ENCODE measurements around the gene MPHOSPH9. TPM values are rescaled to one million over a fixed set of nuclear protein-coding genes. Genes with fewer than 3 reads are reported as not detected.
"Not testable (repeated sequence)": the region's sequence is repeated elsewhere in the genome, so short reads cannot be mapped to it uniquely, and the experiment has no call there.

Gene MPHOSPH9
- total RNA-seq, 1 experiment from 2014 or later, result 44.9 TPM

GRCh38 chr12:123223241-123223668, 9.7 kb downstream of the MPHOSPH9 start:
- Histone ChIP-seq H4K20me1 (ENCODE audit: insufficient read depth) (no peaks in the 10 kb centered on the region), H3K36me3 (ENCODE audit: control insufficient read depth in 1 of 2, insufficient read depth in 2 of 2, low read length in 2 of 2) (peaks cover 5 to 12% of the 10 kb centered on the region in 2 experiments; a peak in 1 of 4 replicates), H3K27me3 (ENCODE audit: insufficient read depth, low read length) (no peaks in the 10 kb centered on the region), H3K4me1 (ENCODE audit: control insufficient read depth in 1 of 2, insufficient read depth in 2 of 2, low read length in 2 of 2) (no peaks in the 10 kb centered on the region), H3K4me3 (replicated peaks in 1 of 2; ENCODE audit: low read depth in 1 of 2, low read length in 2 of 2) (no peak overlapping the region), H3K79me2 (ENCODE audit: insufficient read depth, low read length) (peaks cover 32% of the 10 kb centered on the region), H3K9me2 (ENCODE audit: insufficient read depth) (no peaks in the 10 kb centered on the region), H3K9ac (ENCODE audit: low read length) (no peak overlapping the region; the same call in 1 of the 2 replicates), H2AFZ (ENCODE audit: low read depth, low read length, poor library complexity, severe bottlenecking) (no peak overlapping the region), H3K9me3 (ENCODE audit: control insufficient read depth in 1 of 2, insufficient read depth in 1 of 2, low read depth in 1 of 2, low read length in 2 of 2) (no peaks in the 10 kb centered on the region), H3K27ac (ENCODE audit: low read depth, low read length) (no peak overlapping the region), H3K4me2 (ENCODE audit: low read length) (no peak overlapping the region)
- no peak for ATAC-seq
- intact Hi-C loops (cut with micrococcal nuclease), result no loop called here
- BruUV-seq (replicated peaks), result no TSS peak
- ChIA-PET RAD21 (ENCODE audit: low non-redundant PET in 1 of 2, low total read pairs in 2 of 2, uncharacterized antibody in 2 of 2, unreplicated experiment in 2 of 2) (no interaction called here), CTCF (interaction anchor here (0.5 kb wide), 1 partner anchor 10 kb away, joined by 3 read pairs; no protein-coding TSS in a partner anchor), POLR2A (interaction anchor here (1.2 kb wide), 1 partner anchor 10 kb away, joined by 4 read pairs; the partner anchor contains the start of genes MPHOSPH9 and MTRFR)
- DNase-seq (ENCODE audit: low read depth, low spot score), result no peak
- TF ChIP-seq YY1 (IDR thresholded peaks at IDR 0.05; ENCODE audit: extremely low read depth, insufficient replicate concordance, low read depth, low read length) (no peak), EGR1 (IDR thresholded peaks at IDR 0.05; ENCODE audit: low read depth) (no peak), REST (IDR thresholded peaks at IDR 0.05; ENCODE audit: low read depth) (no peak), ZNF274 (IDR thresholded peaks at IDR 0.05; ENCODE audit: low read depth, low read length) (no peak), CTCF (IDR thresholded peaks at IDR 0.05 in 2 of 3, conservative IDR thresholded peaks at IDR 0.05 in 1 of 3; ENCODE audit: borderline replicate concordance in 1 of 3, insufficient read depth in 1 of 3, low read depth in 2 of 3, low read length in 2 of 3) (no peak), CBX3 (IDR thresholded peaks at IDR 0.05; ENCODE audit: low read depth) (no peak), TCF7L2 (IDR thresholded peaks at IDR 0.05; ENCODE audit: borderline replicate concordance, extremely low read depth, insufficient read depth, insufficient read length) (no peak), MAX (IDR thresholded peaks at IDR 0.05) (no peak), ATF3 (IDR thresholded peaks at IDR 0.05) (no peak), POLR2A (IDR thresholded peaks at IDR 0.05; ENCODE audit: borderline replicate concordance, extremely low read depth, insufficient read depth, insufficient read length) (no peak), RAD21 (IDR thresholded peaks at IDR 0.05; ENCODE audit: low read depth) (no peak), FOSL1 (IDR thresholded peaks at IDR 0.05; ENCODE audit: low read depth) (no peak), SP1 (IDR thresholded peaks at IDR 0.05; ENCODE audit: low read depth) (no peak), ZFX (IDR thresholded peaks at IDR 0.05) (no peak)

GRCh38 chr12:123207815-123208214, 25.1 kb downstream of the MPHOSPH9 start:
- H3K79me2 ChIP-seq (ENCODE audit: insufficient read depth, low read length); H3K9me3 ChIP-seq (ENCODE audit: control insufficient read depth in 1 of 2, insufficient read depth in 1 of 2, low read depth in 1 of 2, low read length in 2 of 2); H2AFZ ChIP-seq (ENCODE audit: low read depth, low read length, poor library complexity, severe bottlenecking); H4K20me1 ChIP-seq (ENCODE audit: insufficient read depth); DNase-seq (ENCODE audit: low read depth, low spot score); intact Hi-C loops (cut with micrococcal nuclease); BruUV-seq (replicated peaks); RAD21 ChIA-PET (ENCODE audit: low non-redundant PET in 1 of 2, low total read pairs in 2 of 2, uncharacterized antibody in 2 of 2, unreplicated experiment in 2 of 2); H3K4me3 ChIP-seq (replicated peaks in 1 of 2; ENCODE audit: low read depth in 1 of 2, low read length in 2 of 2); ATAC-seq; H3K9me2 ChIP-seq (ENCODE audit: insufficient read depth); H3K27me3 ChIP-seq (ENCODE audit: insufficient read depth, low read length); H3K4me1 ChIP-seq (ENCODE audit: control insufficient read depth in 1 of 2, insufficient read depth in 2 of 2, low read length in 2 of 2); H3K4me2 ChIP-seq (ENCODE audit: low read length); H3K9ac ChIP-seq (ENCODE audit: low read length); CTCF ChIA-PET; H3K27ac ChIP-seq (ENCODE audit: low read depth, low read length): not testable (repeated sequence)
- POLR2A ChIA-PET, result interaction anchor here (1.1 kb wide), 1 partner anchor 25 kb away, joined by 3 read pairs; the partner anchor contains the start of genes MPHOSPH9 and MTRFR
- H3K36me3 ChIP-seq (ENCODE audit: control insufficient read depth in 1 of 2, insufficient read depth in 2 of 2, low read length in 2 of 2), result peaks cover 5 to 14% of the 10 kb centered on the region in 2 experiments; a peak in 3 of 4 replicates

All from HCT116 (cell line).